Measurements from ENCODE around the gene OR2A7. TPM values are rescaled to one million over a fixed set of nuclear protein-coding genes. Genes with fewer than 3 reads are reported as not detected.
"Not testable (repeated sequence)": the region's sequence is repeated elsewhere in the genome, so short reads cannot be mapped to it uniquely, and the experiment has no call there.

The OR2A7 gene, protein sequence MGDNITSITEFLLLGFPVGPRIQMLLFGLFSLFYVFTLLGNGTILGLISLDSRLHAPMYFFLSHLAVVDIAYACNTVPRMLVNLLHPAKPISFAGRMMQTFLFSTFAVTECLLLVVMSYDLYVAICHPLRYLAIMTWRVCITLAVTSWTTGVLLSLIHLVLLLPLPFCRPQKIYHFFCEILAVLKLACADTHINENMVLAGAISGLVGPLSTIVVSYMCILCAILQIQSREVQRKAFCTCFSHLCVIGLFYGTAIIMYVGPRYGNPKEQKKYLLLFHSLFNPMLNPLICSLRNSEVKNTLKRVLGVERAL
- 6.3 TPM for polyA plus RNA-seq (2013)

- POLR2A ChIA-PET; H3K27ac ChIP-seq (ENCODE audit: insufficient read depth in 1 of 2, low read depth in 1 of 2, low read length in 2 of 2, poor library complexity in 1 of 2, severe bottlenecking in 2 of 2); H3K4me1 ChIP-seq (ENCODE audit: control extremely low read depth in 1 of 4, control insufficient read depth in 4 of 4, insufficient read depth in 4 of 4, low read length in 3 of 4); H3K4me3 ChIP-seq (ENCODE audit: control insufficient read depth in 1 of 7, extremely low read depth in 1 of 7, insufficient read depth in 4 of 7, low read depth in 2 of 7, low read length in 6 of 7); CTCF ChIA-PET; H3K27me3 ChIP-seq (replicated peaks in 2 of 5; ENCODE audit: control insufficient read depth in 4 of 5, insufficient read depth in 5 of 5, low read length in 4 of 5); H3K36me3 ChIP-seq (ENCODE audit: control insufficient read depth in 4 of 4, insufficient read depth in 4 of 4, low read length in 3 of 4); H3K9me3 ChIP-seq (ENCODE audit: control extremely low read depth in 1 of 5, control insufficient read depth in 4 of 5, insufficient read depth in 2 of 5, low read depth in 1 of 5, low read length in 4 of 5); DNase-seq: not testable (repeated sequence)
- no CpG with 5 or more reads among the region's 7 CpGs for WGBS (ENCODE audit: insufficient coverage)
These were observed at the start of gene OR2A7 for GRCh38 chr7:144264692-144265091. TSS of gene OR2A7 (minus strand) at chr7:144264792. CDS start at chr7:144259628, 5,164 bp downstream.

GRCh38 chr7:144311872-144312469 is 47.4 kb upstream of the OR2A7 start, which contains the start of gene OR2A1:
TSS of gene OR2A1 (plus strand) at chr7:144312419. CDS start at chr7:144318125, 5,706 bp downstream.
- H3K4me3 ChIP-seq (ENCODE audit: control insufficient read depth in 1 of 7, extremely low read depth in 1 of 7, insufficient read depth in 4 of 7, low read depth in 2 of 7, low read length in 6 of 7); DNase-seq; POLR2A ChIA-PET; H3K27me3 ChIP-seq (replicated peaks in 2 of 5; ENCODE audit: control insufficient read depth in 4 of 5, insufficient read depth in 5 of 5, low read length in 4 of 5); H3K36me3 ChIP-seq (ENCODE audit: control insufficient read depth in 4 of 4, insufficient read depth in 4 of 4, low read length in 3 of 4); CTCF ChIA-PET; H3K4me1 ChIP-seq (ENCODE audit: control extremely low read depth in 1 of 4, control insufficient read depth in 4 of 4, insufficient read depth in 4 of 4, low read length in 3 of 4); H3K9me3 ChIP-seq (ENCODE audit: control extremely low read depth in 1 of 5, control insufficient read depth in 4 of 5, insufficient read depth in 2 of 5, low read depth in 1 of 5, low read length in 4 of 5); H3K27ac ChIP-seq (ENCODE audit: insufficient read depth in 1 of 2, low read depth in 1 of 2, low read length in 2 of 2, poor library complexity in 1 of 2, severe bottlenecking in 2 of 2): not testable (repeated sequence)
- WGBS (ENCODE audit: insufficient coverage): no CpG with 5 or more reads among the region's 2 CpGs

DNA sequence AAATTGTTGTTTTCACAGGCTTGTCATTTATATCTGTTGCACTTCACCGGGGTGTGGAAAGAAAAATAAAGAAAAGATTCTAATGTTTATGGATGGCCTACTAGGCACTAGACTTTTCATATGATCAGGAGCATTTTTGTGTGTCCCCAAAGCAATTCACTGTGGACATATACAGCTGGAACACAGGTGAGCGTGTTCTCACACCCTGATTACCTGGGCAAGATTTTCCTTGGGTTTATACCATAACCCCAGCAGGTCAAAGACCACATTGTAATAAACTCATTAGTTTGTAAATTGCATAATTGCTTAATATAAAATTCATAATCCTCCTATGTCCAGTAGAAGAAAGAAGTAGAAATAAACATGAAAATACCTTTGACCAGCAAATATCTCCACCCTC is 46.6 kb upstream of the OR2A7 start:
- H3K9me3 ChIP-seq (ENCODE audit: control extremely low read depth in 1 of 5, control insufficient read depth in 4 of 5, insufficient read depth in 2 of 5, low read depth in 1 of 5, low read length in 4 of 5); H3K4me3 ChIP-seq (ENCODE audit: control insufficient read depth in 1 of 7, extremely low read depth in 1 of 7, insufficient read depth in 4 of 7, low read depth in 2 of 7, low read length in 6 of 7); CTCF ChIA-PET; H3K4me1 ChIP-seq (ENCODE audit: control extremely low read depth in 1 of 4, control insufficient read depth in 4 of 4, insufficient read depth in 4 of 4, low read length in 3 of 4); H3K27me3 ChIP-seq (replicated peaks in 2 of 5; ENCODE audit: control insufficient read depth in 4 of 5, insufficient read depth in 5 of 5, low read length in 4 of 5); H3K36me3 ChIP-seq (ENCODE audit: control insufficient read depth in 4 of 4, insufficient read depth in 4 of 4, low read length in 3 of 4); POLR2A ChIA-PET; H3K27ac ChIP-seq (ENCODE audit: insufficient read depth in 1 of 2, low read depth in 1 of 2, low read length in 2 of 2, poor library complexity in 1 of 2, severe bottlenecking in 2 of 2); DNase-seq: not testable (repeated sequence)
- WGBS (ENCODE audit: insufficient coverage): no CpG with 5 or more reads among the region's 2 CpGs

- H3K27me3 ChIP-seq (replicated peaks in 2 of 5; ENCODE audit: control insufficient read depth in 4 of 5, insufficient read depth in 5 of 5, low read length in 4 of 5); H3K36me3 ChIP-seq (ENCODE audit: control insufficient read depth in 4 of 4, insufficient read depth in 4 of 4, low read length in 3 of 4); H3K4me3 ChIP-seq (ENCODE audit: control insufficient read depth in 1 of 7, extremely low read depth in 1 of 7, insufficient read depth in 4 of 7, low read depth in 2 of 7, low read length in 6 of 7); H3K4me1 ChIP-seq (ENCODE audit: control extremely low read depth in 1 of 4, control insufficient read depth in 4 of 4, insufficient read depth in 4 of 4, low read length in 3 of 4); H3K9me3 ChIP-seq (ENCODE audit: control extremely low read depth in 1 of 5, control insufficient read depth in 4 of 5, insufficient read depth in 2 of 5, low read depth in 1 of 5, low read length in 4 of 5); H3K27ac ChIP-seq (ENCODE audit: insufficient read depth in 1 of 2, low read depth in 1 of 2, low read length in 2 of 2, poor library complexity in 1 of 2, severe bottlenecking in 2 of 2); DNase-seq; POLR2A ChIA-PET; CTCF ChIA-PET: not testable (repeated sequence)
- no CpG with 5 or more reads among the region's 2 CpGs for WGBS (ENCODE audit: insufficient coverage)
These were observed 45.1 kb upstream of the OR2A7 start for GRCh38 chr7:144309702-144310101.

GRCh38 chr7:144305156-144305555 is 40.6 kb upstream of the OR2A7 start:
- H3K4me3 ChIP-seq (ENCODE audit: control insufficient read depth in 1 of 7, extremely low read depth in 1 of 7, insufficient read depth in 4 of 7, low read depth in 2 of 7, low read length in 6 of 7); H3K36me3 ChIP-seq (ENCODE audit: control insufficient read depth in 4 of 4, insufficient read depth in 4 of 4, low read length in 3 of 4); H3K27ac ChIP-seq (ENCODE audit: insufficient read depth in 1 of 2, low read depth in 1 of 2, low read length in 2 of 2, poor library complexity in 1 of 2, severe bottlenecking in 2 of 2); DNase-seq; H3K4me1 ChIP-seq (ENCODE audit: control extremely low read depth in 1 of 4, control insufficient read depth in 4 of 4, insufficient read depth in 4 of 4, low read length in 3 of 4); CTCF ChIA-PET; H3K27me3 ChIP-seq (replicated peaks in 2 of 5; ENCODE audit: control insufficient read depth in 4 of 5, insufficient read depth in 5 of 5, low read length in 4 of 5); H3K9me3 ChIP-seq (ENCODE audit: control extremely low read depth in 1 of 5, control insufficient read depth in 4 of 5, insufficient read depth in 2 of 5, low read depth in 1 of 5, low read length in 4 of 5); POLR2A ChIA-PET: not testable (repeated sequence)
- WGBS (ENCODE audit: insufficient coverage): no CpG with 5 or more reads among the region's 2 CpGs

- H3K9me3 ChIP-seq (ENCODE audit: control extremely low read depth in 1 of 5, control insufficient read depth in 4 of 5, insufficient read depth in 2 of 5, low read depth in 1 of 5, low read length in 4 of 5); H3K36me3 ChIP-seq (ENCODE audit: control insufficient read depth in 4 of 4, insufficient read depth in 4 of 4, low read length in 3 of 4); DNase-seq; H3K4me1 ChIP-seq (ENCODE audit: control extremely low read depth in 1 of 4, control insufficient read depth in 4 of 4, insufficient read depth in 4 of 4, low read length in 3 of 4); H3K27me3 ChIP-seq (replicated peaks in 2 of 5; ENCODE audit: control insufficient read depth in 4 of 5, insufficient read depth in 5 of 5, low read length in 4 of 5); H3K4me3 ChIP-seq (ENCODE audit: control insufficient read depth in 1 of 7, extremely low read depth in 1 of 7, insufficient read depth in 4 of 7, low read depth in 2 of 7, low read length in 6 of 7); POLR2A ChIA-PET; CTCF ChIA-PET; H3K27ac ChIP-seq (ENCODE audit: insufficient read depth in 1 of 2, low read depth in 1 of 2, low read length in 2 of 2, poor library complexity in 1 of 2, severe bottlenecking in 2 of 2): not testable (repeated sequence)
- WGBS (ENCODE audit: insufficient coverage): no CpG with 5 or more reads among the region's 5 CpGs
These were observed 39.0 kb upstream of the OR2A7 start for GRCh38 chr7:144303607-144304006.

DNA sequence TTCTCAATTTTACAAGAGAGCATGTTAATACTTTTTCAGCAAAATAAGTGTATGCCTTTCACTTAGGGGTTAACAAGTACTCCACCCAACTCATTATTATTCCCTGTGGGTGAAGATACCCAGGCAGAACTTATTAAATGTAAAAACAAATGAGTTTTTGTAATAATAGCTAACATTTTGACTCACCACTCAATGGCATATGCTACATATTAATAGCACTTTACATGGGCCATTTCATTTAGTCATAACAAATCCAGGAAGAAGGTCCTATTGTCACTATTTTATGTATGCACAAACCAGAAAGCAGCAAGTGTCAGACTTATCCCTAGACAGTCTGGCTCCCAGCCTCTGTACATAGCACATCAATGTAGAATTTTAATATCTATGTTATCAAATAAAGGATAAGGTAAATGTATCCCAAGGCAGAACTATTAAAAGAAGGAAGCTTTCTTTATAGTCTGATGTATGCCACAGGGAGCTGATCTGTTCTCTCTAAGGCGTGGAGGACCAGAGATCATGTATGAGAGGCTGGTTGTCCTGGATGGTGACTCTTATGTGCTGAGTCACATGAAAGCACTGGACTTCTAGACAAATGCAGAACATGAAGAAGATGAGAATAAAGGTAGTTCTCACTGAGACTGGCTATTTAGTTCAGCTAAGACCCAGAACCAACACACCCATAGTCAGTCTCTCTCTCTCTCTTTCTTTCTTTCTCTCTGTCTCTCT is 38.1 kb upstream of the OR2A7 start:
- no CpG with 5 or more reads among the region's 1 CpG for WGBS (ENCODE audit: insufficient coverage)
- CTCF ChIA-PET; DNase-seq; H3K4me1 ChIP-seq (ENCODE audit: control extremely low read depth in 1 of 4, control insufficient read depth in 4 of 4, insufficient read depth in 4 of 4, low read length in 3 of 4); H3K36me3 ChIP-seq (ENCODE audit: control insufficient read depth in 4 of 4, insufficient read depth in 4 of 4, low read length in 3 of 4); H3K27ac ChIP-seq (ENCODE audit: insufficient read depth in 1 of 2, low read depth in 1 of 2, low read length in 2 of 2, poor library complexity in 1 of 2, severe bottlenecking in 2 of 2); H3K27me3 ChIP-seq (replicated peaks in 2 of 5; ENCODE audit: control insufficient read depth in 4 of 5, insufficient read depth in 5 of 5, low read length in 4 of 5); H3K4me3 ChIP-seq (ENCODE audit: control insufficient read depth in 1 of 7, extremely low read depth in 1 of 7, insufficient read depth in 4 of 7, low read depth in 2 of 7, low read length in 6 of 7); POLR2A ChIA-PET; H3K9me3 ChIP-seq (ENCODE audit: control extremely low read depth in 1 of 5, control insufficient read depth in 4 of 5, insufficient read depth in 2 of 5, low read depth in 1 of 5, low read length in 4 of 5): not testable (repeated sequence)
